Lung (tissue), 12 donors: ENCODE data around the gene C6orf132. TPM values are rescaled to one million over a fixed set of nuclear protein-coding genes. Genes with fewer than 3 reads are reported as not detected.

Source experiments
- ATAC-seq: fragments of 200-7000 bp; cut with Tn5 transposase; one replicate; pipeline ENCODE4 v1.9.1; 2020; ENCODE audit warnings: moderate number of reproducible peaks; ENCODE audit not compliant: insufficient read depth, low FRiP score
- DNase-seq, 3 donors: peaks; one replicate each; pipeline ENCODE4 v3.0.0-alpha.2; 2013 to 2017
- H3K27ac ChIP-seq, 2 donors: one replicate each; pipeline ENCODE4 v1.5.1; 2013; ENCODE audit warnings: mild to moderate bottlenecking in 2 of 2, moderate library complexity in 2 of 2, control low read depth in 1 of 2, inconsistent platforms in 1 of 2, low read depth in 1 of 2, low read length in 1 of 2
- H3K27me3 ChIP-seq, 3 donors: one replicate each; pipeline ENCODE4 v1.5.1; 2013; ENCODE audit warnings: low read length in 2 of 3; ENCODE audit not compliant: control insufficient read depth in 3 of 3, insufficient read depth in 3 of 3
- H3K36me3 ChIP-seq, 4 donors: one replicate each; pipeline ENCODE4 v1.5.1; 2013; ENCODE audit warnings: low read length in 4 of 4, mild to moderate bottlenecking in 1 of 4, moderate library complexity in 1 of 4; ENCODE audit not compliant: control insufficient read depth in 4 of 4, insufficient read depth in 4 of 4
- H3K4me1 ChIP-seq, 5 donors: one replicate each; pipeline ENCODE4 v1.5.1; 2013; ENCODE audit warnings: low read length in 5 of 5, mild to moderate bottlenecking in 2 of 5, moderate library complexity in 1 of 5; ENCODE audit not compliant: control insufficient read depth in 5 of 5, insufficient read depth in 5 of 5
- H3K4me3 ChIP-seq: one replicate; pipeline ENCODE4 v1.5.1; 2013; ENCODE audit warnings: mild to moderate bottlenecking, control low read depth, moderate library complexity
- H3K9ac ChIP-seq, 2 donors: one replicate each; pipeline ENCODE4 v1.5.1; 2013; ENCODE audit warnings: low read length in 2 of 2, control low read depth in 1 of 2; ENCODE audit not compliant: insufficient read depth in 1 of 2
- H3K9me3 ChIP-seq, 4 donors: one replicate each; pipeline ENCODE4 v1.5.1; 2013; ENCODE audit warnings: low read length in 3 of 4, mild to moderate bottlenecking in 1 of 4, moderate library complexity in 1 of 4; ENCODE audit not compliant: control insufficient read depth in 4 of 4, insufficient read depth in 3 of 4
- WGBS, 2 donors: extraction: QIAGEN DNeasy Blood & Tissue Kit; methylation state at CpG; one replicate each; pipeline ENCODE4 v1.1.7; 2013; 5-methylcytosine and 5-hydroxymethylcytosine counted together
- polyA plus RNA-seq, 2 donors: library from polyadenylated mRNA; stranded (reverse); fragments of 200-250 nt; gene quantifications; one replicate each; pipeline ENCODE4 v1.2.1, GENCODE V29; 2013
- total RNA-seq, 2 donors: library from RNA; depleted of rRNA in 1 of 2; stranded (reverse); fragments of >200 nt in 1 of 2; gene quantifications; one replicate each; pipeline ENCODE4 v1.2.1, GENCODE V29; 2014 to 2021
- TF ChIP-seq, protein P1 (sequence below): IDR thresholded peaks from 2 replicates; pipeline ENCODE4 v1.5.1; 2012; ENCODE audit warnings: mild to moderate bottlenecking; ENCODE audit errors: control extremely low read depth, extremely low read depth
- donor health status: control.
- donor health status: control.
- donor health status: Bipolar disorder and iron deficiency.
- donor health status: healthy.
- donor health status: DM: yes; HTN: yes; CAD: no.

Gene C6orf132
- total and polyA plus RNA-seq, 4 donors: 5.9 to 33.1 (median 18.7) TPM

GRCh38 chr6:42095094-42095493, 47.3 kb downstream of the C6orf132 start:
- H3K9ac ChIP-seq: no peak overlapping the region
- H3K4me3 ChIP-seq: no peak overlapping the region
- 96 to 100% methylated on average over 1 of the region's 1 CpG for WGBS, 2 donors
- DNase-seq (no peak), ATAC-seq (no peak)
- TF ChIP-seq, protein P1, sequence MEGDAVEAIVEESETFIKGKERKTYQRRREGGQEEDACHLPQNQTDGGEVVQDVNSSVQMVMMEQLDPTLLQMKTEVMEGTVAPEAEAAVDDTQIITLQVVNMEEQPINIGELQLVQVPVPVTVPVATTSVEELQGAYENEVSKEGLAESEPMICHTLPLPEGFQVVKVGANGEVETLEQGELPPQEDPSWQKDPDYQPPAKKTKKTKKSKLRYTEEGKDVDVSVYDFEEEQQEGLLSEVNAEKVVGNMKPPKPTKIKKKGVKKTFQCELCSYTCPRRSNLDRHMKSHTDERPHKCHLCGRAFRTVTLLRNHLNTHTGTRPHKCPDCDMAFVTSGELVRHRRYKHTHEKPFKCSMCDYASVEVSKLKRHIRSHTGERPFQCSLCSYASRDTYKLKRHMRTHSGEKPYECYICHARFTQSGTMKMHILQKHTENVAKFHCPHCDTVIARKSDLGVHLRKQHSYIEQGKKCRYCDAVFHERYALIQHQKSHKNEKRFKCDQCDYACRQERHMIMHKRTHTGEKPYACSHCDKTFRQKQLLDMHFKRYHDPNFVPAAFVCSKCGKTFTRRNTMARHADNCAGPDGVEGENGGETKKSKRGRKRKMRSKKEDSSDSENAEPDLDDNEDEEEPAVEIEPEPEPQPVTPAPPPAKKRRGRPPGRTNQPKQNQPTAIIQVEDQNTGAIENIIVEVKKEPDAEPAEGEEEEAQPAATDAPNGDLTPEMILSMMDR: no peak
- H3K9me3 ChIP-seq: no peaks in the 10 kb centered on the region
- H3K4me1 ChIP-seq: peaks cover 0 to 6% (median 0%) of the 10 kb centered on the region in 5 donors
- no peak overlapping the region for H3K27ac ChIP-seq
- H3K27me3 ChIP-seq: no peaks in the 10 kb centered on the region
- H3K36me3 ChIP-seq: no peaks in the 10 kb centered on the region

- Histone ChIP-seq H3K36me3 (no peaks in the 10 kb centered on the region), H3K4me3 (no peak overlapping the region), H3K4me1 (peaks cover 0 to 4% (median 0%) of the 10 kb centered on the region in 5 donors), H3K27me3 (no peaks in the 10 kb centered on the region), H3K9ac (no peak overlapping the region), H3K9me3 (no peaks in the 10 kb centered on the region), H3K27ac (no peak overlapping the region)
- ATAC-seq (no peak), DNase-seq (no peak)
- 78 to 87% methylated on average over 10 of the region's 10 CpGs for WGBS, 2 donors
- TF ChIP-seq, protein P1: no peak
These were observed 48.7 kb downstream of the C6orf132 start for GRCh38 chr6:42093582-42094329.

DNA sequence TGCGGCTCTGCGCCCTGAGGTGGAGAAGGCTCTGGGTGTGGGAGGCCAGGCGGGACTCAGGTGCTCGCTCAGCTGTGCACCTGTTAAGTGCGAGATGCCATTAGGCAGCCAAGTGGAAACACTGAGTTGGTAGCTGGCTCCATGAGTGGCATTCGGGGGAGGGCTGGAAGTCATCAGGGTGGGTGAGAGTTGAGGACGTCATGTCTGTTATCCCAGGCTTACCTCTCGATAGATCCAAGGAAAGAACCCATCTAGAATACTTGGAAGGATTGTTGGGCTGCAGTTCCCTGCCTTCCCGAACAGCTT, 50.7 kb downstream of the C6orf132 start:
- peaks cover 0 to 2% (median 0%) of the 10 kb centered on the region in 4 donors for H3K36me3 ChIP-seq
- H3K27me3 ChIP-seq: no peaks in the 10 kb centered on the region
- 74 to 84% methylated on average over 9 of the region's 9 CpGs for WGBS, 2 donors
- no peak overlapping the region for H3K9ac ChIP-seq
- TF ChIP-seq, protein P1: no peak
- no peak overlapping the region for H3K27ac ChIP-seq
- ATAC-seq (no peak), DNase-seq (no peak)
- no peak overlapping the region for H3K4me3 ChIP-seq
- H3K4me1 ChIP-seq: peaks cover 0 to 3% (median 0%) of the 10 kb centered on the region in 5 donors
- no peaks in the 10 kb centered on the region for H3K9me3 ChIP-seq
